ENCODE measurements around the gene RUNX1.

DNA sequence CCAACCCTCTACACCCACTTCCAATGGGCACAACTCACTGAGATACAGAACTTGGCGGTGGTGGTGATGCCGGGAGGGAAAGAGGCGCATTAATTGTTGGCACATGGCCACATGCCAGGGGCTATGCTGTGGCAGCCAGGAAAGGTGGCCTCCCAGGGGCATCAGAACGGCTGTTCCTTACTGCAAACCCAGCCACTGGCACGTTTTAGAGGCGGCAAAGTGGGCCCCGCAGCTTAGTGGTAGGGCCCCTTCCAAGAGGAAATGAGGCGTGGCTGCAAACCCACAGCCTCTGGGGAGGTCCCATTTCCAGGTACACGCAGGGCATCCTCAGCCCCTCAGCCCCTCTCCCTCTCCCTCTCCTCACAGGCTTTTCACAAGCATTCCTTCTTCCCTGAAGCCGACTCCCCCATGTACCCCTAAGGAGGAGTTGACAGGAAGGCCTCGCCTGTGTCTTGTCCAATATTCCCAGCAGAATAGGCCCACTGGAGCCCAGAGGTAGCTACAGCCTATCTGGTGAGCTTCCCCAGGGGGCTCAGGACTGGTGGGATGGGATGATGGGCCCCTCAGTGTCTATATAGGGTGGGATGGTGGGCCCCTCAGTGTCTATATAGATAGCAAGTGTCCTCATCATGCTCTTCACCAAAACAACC lies 214.1 kb downstream of the RUNX1 start:
- TF ChIP-seq, protein P1, sequence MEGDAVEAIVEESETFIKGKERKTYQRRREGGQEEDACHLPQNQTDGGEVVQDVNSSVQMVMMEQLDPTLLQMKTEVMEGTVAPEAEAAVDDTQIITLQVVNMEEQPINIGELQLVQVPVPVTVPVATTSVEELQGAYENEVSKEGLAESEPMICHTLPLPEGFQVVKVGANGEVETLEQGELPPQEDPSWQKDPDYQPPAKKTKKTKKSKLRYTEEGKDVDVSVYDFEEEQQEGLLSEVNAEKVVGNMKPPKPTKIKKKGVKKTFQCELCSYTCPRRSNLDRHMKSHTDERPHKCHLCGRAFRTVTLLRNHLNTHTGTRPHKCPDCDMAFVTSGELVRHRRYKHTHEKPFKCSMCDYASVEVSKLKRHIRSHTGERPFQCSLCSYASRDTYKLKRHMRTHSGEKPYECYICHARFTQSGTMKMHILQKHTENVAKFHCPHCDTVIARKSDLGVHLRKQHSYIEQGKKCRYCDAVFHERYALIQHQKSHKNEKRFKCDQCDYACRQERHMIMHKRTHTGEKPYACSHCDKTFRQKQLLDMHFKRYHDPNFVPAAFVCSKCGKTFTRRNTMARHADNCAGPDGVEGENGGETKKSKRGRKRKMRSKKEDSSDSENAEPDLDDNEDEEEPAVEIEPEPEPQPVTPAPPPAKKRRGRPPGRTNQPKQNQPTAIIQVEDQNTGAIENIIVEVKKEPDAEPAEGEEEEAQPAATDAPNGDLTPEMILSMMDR (IDR thresholded peaks at IDR 0.05) = no peak
- no peak for TF ChIP-seq POLR2A (IDR thresholded peaks at IDR 0.05)
